Hepatocyte (in vitro differentiated cells): Measurements from ENCODE around the gene ACP7. TPM values are rescaled to one million over a fixed set of nuclear protein-coding genes. Genes with fewer than 3 reads are reported as not detected.

Experiments
- DNase-seq: peaks from one replicate; pipeline ENCODE4 v3.0.0-alpha.2; 2016; ENCODE audit warnings: low spot score
- H2AFZ ChIP-seq: fragments of 200-600 bp; sonication (generic); 2 replicates; pipeline ENCODE4 v1.6.0; 2016; ENCODE audit warnings: antibody characterized with exemption, mild to moderate bottlenecking
- H3K27ac ChIP-seq: fragments of 200-600 bp; sonication (generic); 2 replicates; pipeline ENCODE4 v1.5.1; 2016; ENCODE audit warnings: mild to moderate bottlenecking
- H3K27me3 ChIP-seq: fragments of 200-600 bp; sonication (generic); 2 replicates; pipeline ENCODE4 v1.6.1; 2016
- H3K36me3 ChIP-seq: fragments of 200-600 bp; sonication (generic); replicated peaks from 2 replicates; pipeline ENCODE4 v1.5.1; 2016; ENCODE audit warnings: low read depth; ENCODE audit not compliant: insufficient read depth
- H3K4me1 ChIP-seq: fragments of 200-600 bp; sonication (generic); 2 replicates; pipeline ENCODE4 v1.5.1; 2016; ENCODE audit warnings: mild to moderate bottlenecking, moderate library complexity; ENCODE audit not compliant: insufficient read depth
- H3K4me2 ChIP-seq: fragments of 200-600 bp; sonication (generic); 2 replicates; pipeline ENCODE4 v1.6.0; 2016
- H3K4me3 ChIP-seq: fragments of 200-600 bp; sonication (generic); 2 replicates; pipeline ENCODE4 v1.5.1; 2016; ENCODE audit warnings: mild to moderate bottlenecking
- H3K79me2 ChIP-seq: fragments of 200-600 bp; sonication (generic); 2 replicates; pipeline ENCODE4 v1.6.0; 2017; ENCODE audit warnings: mild to moderate bottlenecking
- H3K9me2 ChIP-seq: fragments of 200-600 bp; sonication (generic); replicated peaks from 2 replicates; pipeline ENCODE4 v1.6.0; 2017; ENCODE audit warnings: mild to moderate bottlenecking; ENCODE audit not compliant: insufficient read depth
- H3K9me3 ChIP-seq: fragments of 200-600 bp; sonication (generic); 2 replicates; pipeline ENCODE4 v1.5.1; 2016; ENCODE audit warnings: low read depth, mild to moderate bottlenecking
- H4K20me1 ChIP-seq: fragments of 200-600 bp; sonication (generic); 2 replicates; pipeline ENCODE4 v1.6.0; 2016; ENCODE audit warnings: mild to moderate bottlenecking; ENCODE audit not compliant: insufficient read depth, poor library complexity, severe bottlenecking
- CTCF ChIP-seq: fragments of 200-600 bp; sonication (generic); IDR thresholded peaks from 2 replicates; pipeline ENCODE4 v1.5.1; 2016; ENCODE audit warnings: antibody characterized with exemption, mild to moderate bottlenecking; ENCODE audit not compliant: poor library complexity
- EZH2 ChIP-seq: fragments of 200-600 bp; sonication (generic); IDR thresholded peaks from 2 replicates; pipeline ENCODE4 v1.6.1; 2016; ENCODE audit warnings: antibody characterized with exemption, mild to moderate bottlenecking, borderline replicate concordance
- EZH2phosphoT487 ChIP-seq: fragments of 200-600 bp; sonication (generic); IDR thresholded peaks from one replicate; pipeline ENCODE4 v1.6.1; 2018; ENCODE audit warnings: antibody characterized with exemption, mild to moderate bottlenecking, low read depth, moderate library complexity; ENCODE audit not compliant: unreplicated experiment, severe bottlenecking
- WGBS: methylation state at CpG from one replicate; pipeline ENCODE4 v1.1.6; 2016; ENCODE audit warnings: low lambda C conversion rate; ENCODE audit errors: missing lambda C conversion rate; 5-methylcytosine and 5-hydroxymethylcytosine counted together
- polyA plus RNA-seq: library from polyadenylated mRNA; unstranded; fragments of >200 nt; fragmentation: Nextera tagmentation; extraction: Ambion mirVana; gene quantifications from 2 replicates; pipeline ENCODE4 v1.2.1, GENCODE V29; 2016
- total RNA-seq: library from RNA; depleted of rRNA; stranded (reverse); fragments of >200 nt; gene quantifications from 2 replicates; pipeline ENCODE4 v1.2.3, GENCODE V29; 2014

The ACP7 gene
- total and polyA plus RNA-seq, 2 experiments from 2014 or later: 0.13 to 0.23 TPM

- Histone ChIP-seq H3K79me2 (no peaks in the 10 kb centered on the region), H3K4me2 (peak overlapping the region; percentile 86), H4K20me1 (no peaks in the 10 kb centered on the region), H3K9me2 (no peaks in the 10 kb centered on the region), H3K4me3 (no peak overlapping the region), H3K36me3 (no peaks in the 10 kb centered on the region), H3K4me1 (no peaks in the 10 kb centered on the region), H2AFZ (peak overlapping the region; percentile 50), H3K27me3 (peaks cover 38% of the 10 kb centered on the region), H3K27ac (no peak overlapping the region), H3K9me3 (no peaks in the 10 kb centered on the region)
- DNase-seq: no peak
- 60% methylated on average over 15 of the region's 15 CpGs for WGBS
- TF ChIP-seq CTCF (no peak), EZH2phosphoT487 (no peak), EZH2 (no peak)
Observed at GRCh38 chr19:39082745-39083598, 1.2 kb upstream of the ACP7 start.

- 25% methylated on average over 14 of the region's 14 CpGs for WGBS
- no peak for TF ChIP-seq CTCF
- no peak for TF ChIP-seq EZH2
- TF ChIP-seq EZH2phosphoT487: no peak
- peaks cover 38% of the 10 kb centered on the region for H3K27me3 ChIP-seq
Observed at GRCh38 chr19:39083599-39083982, 577 bp upstream of the ACP7 start.

GRCh38 chr19:39084732-39085080 lies 538 bp downstream of the ACP7 start:
- H3K27ac ChIP-seq: no peak overlapping the region
- peak overlapping the region; percentile 86 for H3K4me2 ChIP-seq
- H3K4me1 ChIP-seq: no peaks in the 10 kb centered on the region
- peaks cover 38% of the 10 kb centered on the region for H3K27me3 ChIP-seq
- H3K79me2 ChIP-seq: no peaks in the 10 kb centered on the region
- H3K4me3 ChIP-seq: no peak overlapping the region
- H3K36me3 ChIP-seq: no peaks in the 10 kb centered on the region
- H2AFZ ChIP-seq: no peak overlapping the region
- H3K9me2 ChIP-seq: no peaks in the 10 kb centered on the region
- H4K20me1 ChIP-seq: no peaks in the 10 kb centered on the region
- no peak for DNase-seq
- TF ChIP-seq EZH2phosphoT487 (no peak), CTCF (no peak), EZH2 (no peak)
- no peaks in the 10 kb centered on the region for H3K9me3 ChIP-seq
- 55% methylated on average over 7 of the region's 7 CpGs for WGBS

More at GRCh38 chr19:39083599-39083982, 577 bp upstream of the ACP7 start:
- H3K4me3 ChIP-seq: peak overlapping the region; percentile 33
- DNase-seq: no peak
- H3K36me3 ChIP-seq: no peaks in the 10 kb centered on the region
- no peaks in the 10 kb centered on the region for H3K4me1 ChIP-seq
- no peaks in the 10 kb centered on the region for H3K9me3 ChIP-seq
- H4K20me1 ChIP-seq: no peaks in the 10 kb centered on the region
- no peak overlapping the region for H3K27ac ChIP-seq
- no peaks in the 10 kb centered on the region for H3K9me2 ChIP-seq
- peak overlapping the region; percentile 86 for H3K4me2 ChIP-seq
- no peaks in the 10 kb centered on the region for H3K79me2 ChIP-seq
- peak overlapping the region; percentile 50 for H2AFZ ChIP-seq
